ENCODE results near the gene LHB. TPM values are rescaled to one million over a fixed set of nuclear protein-coding genes. Genes with fewer than 3 reads are reported as not detected.

LHB gene
- total and polyA plus RNA-seq, 2 donors (not counting 3 experiments of a cell fraction or from before 2014, with no cell fraction given): 1.3 TPM; not detected in 1

DNA sequence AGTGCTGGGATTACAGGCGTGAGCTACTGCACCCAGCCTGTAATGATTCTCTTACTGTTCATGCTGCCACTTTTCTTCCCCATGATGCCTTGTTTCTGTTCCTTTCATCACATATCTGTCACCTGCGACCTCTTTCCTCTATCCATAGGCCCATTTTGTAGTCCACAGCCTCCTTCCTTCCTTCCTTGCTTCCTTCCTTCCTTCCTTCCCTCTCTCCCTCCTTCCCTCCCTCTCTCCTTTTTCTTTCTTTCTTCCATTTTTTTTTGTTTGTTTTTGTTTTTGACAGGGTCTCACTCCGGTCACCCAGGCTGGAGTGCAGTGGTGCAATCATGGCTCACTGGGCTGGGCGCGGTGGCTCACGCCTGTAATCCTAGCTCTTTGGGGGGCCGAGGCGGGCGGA lies 28.0 kb downstream of the LHB start:
- CTCF ChIA-PET: no interaction called here
- Histone ChIP-seq H3K9me1 (replicated peaks; ENCODE audit: control insufficient read depth, extremely low read depth, insufficient read depth, low read length) (no peaks in the 10 kb centered on the region), H3K36me3 (ENCODE audit: control insufficient read depth in 2 of 2, extremely low read depth in 1 of 2, insufficient read depth in 2 of 2, low read length in 2 of 2) (peaks cover 0 to 9% of the 10 kb centered on the region in 2 experiments), H3K4me3 (replicated peaks in 1 of 3; ENCODE audit: insufficient read depth in 1 of 3, low read depth in 1 of 3, low read length in 3 of 3) (no peak overlapping the region), H3K4me1 (ENCODE audit: control insufficient read depth, extremely low read depth, insufficient read depth, low read length) (peaks cover 7% of the 10 kb centered on the region), H3K27me3 (ENCODE audit: control insufficient read depth in 2 of 2, insufficient read depth in 2 of 2, low read length in 2 of 2) (no peaks in the 10 kb centered on the region), H3K9ac (replicated peaks; ENCODE audit: extremely low read depth, insufficient read depth, low read length) (no peak overlapping the region), H3K27ac (ENCODE audit: insufficient read depth, low read depth, low read length) (no peak overlapping the region), H2AFZ (ENCODE audit: low read depth, low read length) (no peak overlapping the region), H3K4me2 (ENCODE audit: insufficient read depth, low read length) (no peak overlapping the region), H3K79me2 (ENCODE audit: control insufficient read depth, insufficient read depth, low read length) (peaks cover 26% of the 10 kb centered on the region), H3K9me3 (replicated peaks; ENCODE audit: control insufficient read depth, insufficient read depth, low read length) (no peaks in the 10 kb centered on the region), H4K20me1 (replicated peaks; ENCODE audit: control insufficient read depth, extremely low read depth, insufficient read depth, low read length) (no peaks in the 10 kb centered on the region)
- POLR2A ChIA-PET: no interaction called here
- dilution Hi-C loops (cut with MboI; ENCODE audit: extremely low pct_ligation_motif_present, low sequenced_read_pairs) (no loop called here), intact Hi-C loops (cut with micrococcal nuclease) (no loop called here)
- BruUV-seq (replicated peaks): no TSS peak
- FAIRE-seq: no peak
- TF ChIP-seq, protein P1, sequence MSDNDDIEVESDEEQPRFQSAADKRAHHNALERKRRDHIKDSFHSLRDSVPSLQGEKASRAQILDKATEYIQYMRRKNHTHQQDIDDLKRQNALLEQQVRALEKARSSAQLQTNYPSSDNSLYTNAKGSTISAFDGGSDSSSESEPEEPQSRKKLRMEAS (IDR thresholded peaks at IDR 0.05; ENCODE audit: insufficient read depth, insufficient read length): no peak
- no peak for TF ChIP-seq POLR2A (IDR thresholded peaks at IDR 0.05; ENCODE audit: low read depth, low read length)
- TF ChIP-seq EZH2 (IDR thresholded peaks at IDR 0.05; ENCODE audit: borderline replicate concordance, low read depth, low read length, severe bottlenecking): no peak
- no peak for TF ChIP-seq FOS (IDR thresholded peaks at IDR 0.05; ENCODE audit: borderline replicate concordance, insufficient read depth, low read length)
- TF ChIP-seq, protein P2, sequence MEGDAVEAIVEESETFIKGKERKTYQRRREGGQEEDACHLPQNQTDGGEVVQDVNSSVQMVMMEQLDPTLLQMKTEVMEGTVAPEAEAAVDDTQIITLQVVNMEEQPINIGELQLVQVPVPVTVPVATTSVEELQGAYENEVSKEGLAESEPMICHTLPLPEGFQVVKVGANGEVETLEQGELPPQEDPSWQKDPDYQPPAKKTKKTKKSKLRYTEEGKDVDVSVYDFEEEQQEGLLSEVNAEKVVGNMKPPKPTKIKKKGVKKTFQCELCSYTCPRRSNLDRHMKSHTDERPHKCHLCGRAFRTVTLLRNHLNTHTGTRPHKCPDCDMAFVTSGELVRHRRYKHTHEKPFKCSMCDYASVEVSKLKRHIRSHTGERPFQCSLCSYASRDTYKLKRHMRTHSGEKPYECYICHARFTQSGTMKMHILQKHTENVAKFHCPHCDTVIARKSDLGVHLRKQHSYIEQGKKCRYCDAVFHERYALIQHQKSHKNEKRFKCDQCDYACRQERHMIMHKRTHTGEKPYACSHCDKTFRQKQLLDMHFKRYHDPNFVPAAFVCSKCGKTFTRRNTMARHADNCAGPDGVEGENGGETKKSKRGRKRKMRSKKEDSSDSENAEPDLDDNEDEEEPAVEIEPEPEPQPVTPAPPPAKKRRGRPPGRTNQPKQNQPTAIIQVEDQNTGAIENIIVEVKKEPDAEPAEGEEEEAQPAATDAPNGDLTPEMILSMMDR (IDR thresholded peaks at IDR 0.05; ENCODE audit: extremely low read depth in 1 of 2, insufficient read depth in 1 of 2, low read depth in 1 of 2, low read length in 2 of 2): no peak
- no peak for TF ChIP-seq GATA2 (IDR thresholded peaks at IDR 0.05; ENCODE audit: insufficient read depth, insufficient read length, low read depth, low read length)
- TF ChIP-seq MYC (IDR thresholded peaks at IDR 0.05; ENCODE audit: low read depth, low read length): no peak
- TF ChIP-seq POLR2AphosphoS5 (IDR thresholded peaks at IDR 0.05; ENCODE audit: insufficient read depth, low read depth, low read length): no peak
- no peak for TF ChIP-seq JUN (IDR thresholded peaks at IDR 0.05; ENCODE audit: borderline replicate concordance, insufficient read depth, insufficient read length, low read depth)
- no peak for DNase-seq (ENCODE audit: low read depth, low spot score)
